Natural killer cell (primary cell): ENCODE results near the gene FAM107B. TPM values are rescaled to one million over a fixed set of nuclear protein-coding genes. Genes with fewer than 3 reads are reported as not detected.
A peak's percentile ranks its signal among the peaks of the same experiment; 100 is the strongest.

Source experiments
- ATAC-seq, 3 donors: fragments of 150-1000 bp in 2 of 3; fragments of 200-7000 bp in 1 of 3; cut with Tn5 transposase; 1 replicate in 1 of 3; 2 replicates in 2 of 3; pipeline ENCODE4 v1.10.0; 2021; ENCODE audit warnings: mild to moderate bottlenecking in 2 of 3, moderate library complexity in 2 of 3
- DNase-seq, 2 donors: peaks; one replicate each; pipeline versions ENCODE4 v3.0.0 to v3.0.0-alpha.2; 2013 to 2021; ENCODE audit warnings: mixed read lengths in 1 of 2
- H3K27ac ChIP-seq: one replicate; pipeline ENCODE4 v1.5.1; 2013; ENCODE audit warnings: mild to moderate bottlenecking, low read length
- H3K27me3 ChIP-seq: one replicate; pipeline ENCODE4 v1.6.1; 2013; ENCODE audit warnings: low read length; ENCODE audit not compliant: control insufficient read depth, insufficient read depth
- H3K36me3 ChIP-seq: one replicate; pipeline ENCODE4 v1.6.1; 2013; ENCODE audit warnings: low read length; ENCODE audit not compliant: control insufficient read depth, insufficient read depth
- H3K4me1 ChIP-seq: one replicate; pipeline ENCODE4 v1.6.1; 2013; ENCODE audit warnings: low read length; ENCODE audit not compliant: control insufficient read depth, insufficient read depth
- H3K4me3 ChIP-seq: one replicate; pipeline ENCODE4 v1.5.1; 2013; ENCODE audit warnings: low read length
- H3K9me3 ChIP-seq: one replicate; pipeline ENCODE4 v1.6.1; 2013; ENCODE audit warnings: low read length; ENCODE audit not compliant: control insufficient read depth, insufficient read depth
- H3K27ac Mint-ChIP-seq, 2 donors: one replicate each; pipeline ENCODE4 v1.8.0; 2022; ENCODE audit warnings: mild to moderate bottlenecking in 2 of 2, mixed read lengths in 2 of 2, moderate library complexity in 1 of 2
- H3K27me3 Mint-ChIP-seq, 2 donors: one replicate each; pipeline ENCODE4 v1.8.0; 2022; ENCODE audit warnings: low read depth in 2 of 2, mixed read lengths in 2 of 2
- H3K36me3 Mint-ChIP-seq: one replicate; pipeline ENCODE4 v1.8.0; 2022; ENCODE audit warnings: mixed read lengths
- H3K4me1 Mint-ChIP-seq, 2 donors: one replicate each; pipeline ENCODE4 v1.8.0; 2022; ENCODE audit warnings: mixed read lengths in 2 of 2
- H3K4me3 Mint-ChIP-seq: one replicate; pipeline ENCODE4 v1.8.0; 2022; ENCODE audit warnings: mild to moderate bottlenecking, moderate library complexity, mixed read lengths
- H3K9me3 Mint-ChIP-seq, 2 donors: one replicate each; pipeline ENCODE4 v1.8.0; 2022; ENCODE audit warnings: mixed read lengths in 2 of 2
- WGBS: methylation state at CpG from one replicate; pipeline ENCODE4 v1.1.7; 2013; ENCODE audit warnings: missing lambda C conversion rate; ENCODE audit not compliant: insufficient coverage; 5-methylcytosine and 5-hydroxymethylcytosine counted together
- intact Hi-C: fragments of 100-400 bp; cut with micrococcal nuclease; formaldehyde crosslinking; loops from one replicate; pipeline ENCODE4 v1.14.2; 2022
- total RNA-seq, 4 donors: library from RNA; stranded (reverse); fragments of 120-200 nt in 1 of 4; gene quantifications; one replicate each; pipeline versions ENCODE4 v1.2.3 to v1.2.4, GENCODE V29; 2013 to 2022
- TF ChIP-seq, protein P1 (sequence below): fragments of 200-600 bp; IDR thresholded peaks from one replicate; pipeline ENCODE4 v1.8.0; 2022; ENCODE audit warnings: antibody characterized with exemption

Gene FAM107B
- total RNA-seq, 3 donors from 2014 or later (not counting 1 experiment from before 2014, with no cell fraction given), result 165 to 226 (median 224) TPM

GRCh38 chr10:14579405-14579804 is 195.3 kb downstream of the FAM107B start:
- peaks cover 53 to 60% of the 10 kb centered on the region in 2 donors for H3K4me1 Mint-ChIP-seq
- Histone ChIP-seq H3K4me1 (peaks cover 43% of the 10 kb centered on the region), H3K27ac (no peak overlapping the region), H3K4me3 (no peak overlapping the region), H3K9me3 (no peaks in the 10 kb centered on the region), H3K27me3 (no peaks in the 10 kb centered on the region), H3K36me3 (peaks cover 2% of the 10 kb centered on the region)
- WGBS, result 68% methylated on average over 1 of the region's 1 CpG
- TF ChIP-seq, protein P1, sequence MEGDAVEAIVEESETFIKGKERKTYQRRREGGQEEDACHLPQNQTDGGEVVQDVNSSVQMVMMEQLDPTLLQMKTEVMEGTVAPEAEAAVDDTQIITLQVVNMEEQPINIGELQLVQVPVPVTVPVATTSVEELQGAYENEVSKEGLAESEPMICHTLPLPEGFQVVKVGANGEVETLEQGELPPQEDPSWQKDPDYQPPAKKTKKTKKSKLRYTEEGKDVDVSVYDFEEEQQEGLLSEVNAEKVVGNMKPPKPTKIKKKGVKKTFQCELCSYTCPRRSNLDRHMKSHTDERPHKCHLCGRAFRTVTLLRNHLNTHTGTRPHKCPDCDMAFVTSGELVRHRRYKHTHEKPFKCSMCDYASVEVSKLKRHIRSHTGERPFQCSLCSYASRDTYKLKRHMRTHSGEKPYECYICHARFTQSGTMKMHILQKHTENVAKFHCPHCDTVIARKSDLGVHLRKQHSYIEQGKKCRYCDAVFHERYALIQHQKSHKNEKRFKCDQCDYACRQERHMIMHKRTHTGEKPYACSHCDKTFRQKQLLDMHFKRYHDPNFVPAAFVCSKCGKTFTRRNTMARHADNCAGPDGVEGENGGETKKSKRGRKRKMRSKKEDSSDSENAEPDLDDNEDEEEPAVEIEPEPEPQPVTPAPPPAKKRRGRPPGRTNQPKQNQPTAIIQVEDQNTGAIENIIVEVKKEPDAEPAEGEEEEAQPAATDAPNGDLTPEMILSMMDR, result no peak
- peak overlapping the region in 1 of 2 donors; percentile 81 for H3K27ac Mint-ChIP-seq
- ATAC-seq (no peak), DNase-seq (no peak)
- H3K9me3 Mint-ChIP-seq, result no peaks in the 10 kb centered on the region
- no peaks in the 10 kb centered on the region for H3K36me3 Mint-ChIP-seq
- intact Hi-C loops, result no loop called here
- H3K27me3 Mint-ChIP-seq, result no peaks in the 10 kb centered on the region
- H3K4me3 Mint-ChIP-seq, result no peak overlapping the region

DNA sequence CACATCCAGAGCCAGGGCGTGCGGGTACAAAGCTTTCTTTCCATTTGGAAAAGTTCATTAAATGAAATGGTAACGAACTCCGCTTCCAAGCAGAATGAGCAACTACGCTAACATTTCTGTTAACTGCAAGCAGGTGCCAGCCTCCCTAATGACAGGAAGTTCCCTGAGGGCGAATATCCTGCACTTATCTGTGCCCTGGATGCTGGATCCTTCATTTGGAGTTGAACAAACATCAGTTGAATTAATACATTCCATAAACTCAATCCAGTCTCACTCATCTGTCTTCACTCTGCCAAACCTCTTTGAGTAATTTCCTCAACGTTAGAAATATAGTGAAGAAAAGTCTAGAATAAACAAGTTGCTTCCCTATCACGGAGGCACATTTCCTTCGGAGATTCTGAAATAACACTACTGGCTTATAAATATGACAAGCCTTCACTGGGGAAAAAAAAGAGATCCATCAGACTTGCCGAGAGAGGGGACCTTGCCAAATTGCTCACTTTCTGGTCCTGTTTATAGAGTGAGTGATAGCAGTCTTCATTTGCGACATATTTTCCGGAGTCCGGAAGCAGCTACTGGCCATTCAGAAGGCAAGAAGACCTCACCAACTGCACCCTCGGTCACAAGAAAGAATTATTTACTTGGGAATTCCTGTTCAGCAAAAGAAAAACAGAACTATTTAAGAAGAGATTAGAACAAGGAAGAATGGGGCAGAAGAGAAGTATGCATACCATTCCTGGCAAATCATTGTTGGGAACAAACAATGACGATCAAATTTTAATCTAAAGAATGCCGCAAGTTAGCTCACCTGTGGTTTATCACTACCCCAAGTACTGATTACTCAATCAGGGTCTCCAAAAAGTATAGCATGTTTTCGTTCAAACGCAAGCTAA is 196.4 kb downstream of the FAM107B start:
- Histone ChIP-seq H3K4me1 (peaks cover 32% of the 10 kb centered on the region), H3K27ac (no peak overlapping the region), H3K36me3 (peaks cover 2% of the 10 kb centered on the region), H3K4me3 (no peak overlapping the region), H3K9me3 (no peaks in the 10 kb centered on the region), H3K27me3 (no peaks in the 10 kb centered on the region)
- intact Hi-C loops, result no loop called here
- peaks cover 42 to 49% of the 10 kb centered on the region in 2 donors for H3K4me1 Mint-ChIP-seq
- peak overlapping the region; percentile 81 to 84 for H3K27ac Mint-ChIP-seq
- H3K9me3 Mint-ChIP-seq, result no peaks in the 10 kb centered on the region
- TF ChIP-seq, protein P1, result no peak
- WGBS, result 80% methylated on average over 17 of the region's 18 CpGs
- H3K4me3 Mint-ChIP-seq, result peak overlapping the region; percentile 61
- no peaks in the 10 kb centered on the region for H3K27me3 Mint-ChIP-seq
- ATAC-seq (peak in 1 of 3 donors; percentile 22), DNase-seq (no peak)
- no peaks in the 10 kb centered on the region for H3K36me3 Mint-ChIP-seq

DNA sequence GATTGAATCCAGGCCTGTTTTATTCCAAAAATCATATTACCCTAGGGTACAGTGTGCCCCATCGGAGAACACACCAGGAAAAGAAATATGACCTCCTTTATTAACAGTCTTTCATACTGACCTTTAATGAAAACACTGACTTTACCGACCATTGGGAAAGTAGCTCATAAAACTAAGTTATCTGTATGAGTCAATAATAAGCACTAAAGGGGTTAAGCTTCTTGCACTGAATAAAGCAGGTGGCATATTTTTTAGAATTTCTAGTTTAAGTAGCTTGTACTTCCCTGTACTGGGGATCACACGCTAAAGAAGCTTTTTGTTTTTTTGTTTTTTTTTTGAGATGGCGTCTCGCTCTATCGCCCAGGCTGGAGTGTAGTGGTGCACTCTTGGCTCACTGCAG is 199.8 kb downstream of the FAM107B start:
- no peaks in the 10 kb centered on the region for H3K27me3 Mint-ChIP-seq
- Histone ChIP-seq H3K9me3 (no peaks in the 10 kb centered on the region), H3K36me3 (peaks cover 2% of the 10 kb centered on the region), H3K4me3 (no peak overlapping the region), H3K27me3 (no peaks in the 10 kb centered on the region), H3K4me1 (peaks cover 34% of the 10 kb centered on the region), H3K27ac (no peak overlapping the region)
- H3K9me3 Mint-ChIP-seq, result no peaks in the 10 kb centered on the region
- H3K27ac Mint-ChIP-seq, result no peak overlapping the region
- TF ChIP-seq, protein P1, result no peak
- intact Hi-C loops, result loop anchor here (5.0 kb wide), 1 partner anchor 82 kb away; no protein-coding TSS in a partner anchor
- no peaks in the 10 kb centered on the region for H3K36me3 Mint-ChIP-seq
- DNase-seq (no peak), ATAC-seq (no peak)
- 91% methylated on average over 6 of the region's 6 CpGs for WGBS
- peaks cover 44 to 49% of the 10 kb centered on the region in 2 donors for H3K4me1 Mint-ChIP-seq
- no peak overlapping the region for H3K4me3 Mint-ChIP-seq
